Naive thymus-derived CD4-positive, alpha-beta T cell (primary cell): ENCODE data around the gene PRSS36. TPM values are rescaled to one million over a fixed set of nuclear protein-coding genes. Genes with fewer than 3 reads are reported as not detected.

Experiments used
- ATAC-seq: fragments of 150-1000 bp; cut with Tn5 transposase; 2 replicates; pipeline ENCODE4 v1.10.0; 2021; ENCODE audit warnings: mild to moderate bottlenecking, moderate library complexity
- CTCF ChIA-PET: fragments of 350-600 bp; sonication (Branson Sonifier 250); formaldehyde crosslinking; loops from one replicate; lab custom pipeline; 2021; ENCODE audit warnings: antibody characterized with exemption; lab: Charles Lee
- POLR2A ChIA-PET: fragments of 350-600 bp; sonication (Branson Sonifier 250); formaldehyde crosslinking; loops from one replicate; lab custom pipeline; 2021; ENCODE audit warnings: antibody characterized with exemption, inconsistent platforms; lab: Charles Lee
- DNase-seq, 9 donors: peaks; one replicate each; pipeline versions ENCODE4 v3.0.0 to v3.0.0-alpha.2; 2020 to 2022; ENCODE audit warnings: mixed read lengths in 1 of 9
- H3K27ac ChIP-seq: one replicate; pipeline ENCODE4 v1.7.0; 2013; ENCODE audit warnings: mild to moderate bottlenecking, low read depth, low read length, moderate library complexity
- H3K27me3 ChIP-seq, 2 donors: one replicate each; pipeline ENCODE4 v1.7.0; 2013; ENCODE audit warnings: low read length in 2 of 2, mild to moderate bottlenecking in 2 of 2, moderate library complexity in 2 of 2; ENCODE audit not compliant: control insufficient read depth in 2 of 2, insufficient read depth in 2 of 2
- H3K36me3 ChIP-seq, 3 experiments: 1 replicate in 2 of 3; 2 replicates in 1 of 3; pipeline ENCODE4 v1.7.0; 2013; ENCODE audit warnings: low read length in 3 of 3, mild to moderate bottlenecking in 3 of 3, moderate library complexity in 1 of 3; ENCODE audit not compliant: insufficient read depth in 3 of 3, control insufficient read depth in 2 of 3
- H3K4me1 ChIP-seq, 2 donors: one replicate each; pipeline ENCODE4 v1.7.0; 2013; ENCODE audit warnings: low read length in 2 of 2, mild to moderate bottlenecking in 2 of 2, moderate library complexity in 1 of 2; ENCODE audit not compliant: control insufficient read depth in 2 of 2, insufficient read depth in 2 of 2
- H3K4me3 ChIP-seq: 2 replicates; pipeline ENCODE4 v1.7.0; 2013; ENCODE audit warnings: mild to moderate bottlenecking, low read length
- H3K9me3 ChIP-seq, 3 experiments: 1 replicate in 2 of 3; 2 replicates in 1 of 3; pipeline ENCODE4 v1.7.0; 2013; ENCODE audit warnings: low read length in 3 of 3; ENCODE audit not compliant: control insufficient read depth in 2 of 3
- H3K27ac Mint-ChIP-seq, 9 donors: one replicate each; pipeline ENCODE4 v1.8.0; 2020 to 2022; ENCODE audit warnings: mixed read lengths in 9 of 9, mild to moderate bottlenecking in 8 of 9, moderate library complexity in 5 of 9, inconsistent platforms in 2 of 9
- H3K27me3 Mint-ChIP-seq, 5 donors: one replicate each; pipeline ENCODE4 v1.8.0; 2021 to 2022; ENCODE audit warnings: mixed read lengths in 5 of 5, mild to moderate bottlenecking in 1 of 5
- H3K36me3 Mint-ChIP-seq, 5 donors: one replicate each; pipeline ENCODE4 v1.8.0; 2020 to 2022; ENCODE audit warnings: mixed read lengths in 5 of 5, mild to moderate bottlenecking in 3 of 5, inconsistent platforms in 1 of 5
- H3K4me1 Mint-ChIP-seq, 7 donors: one replicate each; pipeline ENCODE4 v1.8.0; 2020 to 2022; ENCODE audit warnings: mixed read lengths in 7 of 7, mild to moderate bottlenecking in 3 of 7, inconsistent platforms in 1 of 7
- H3K4me3 Mint-ChIP-seq, 10 donors: one replicate each; pipeline ENCODE4 v1.8.0; 2020 to 2022; ENCODE audit warnings: mild to moderate bottlenecking in 10 of 10, mixed read lengths in 10 of 10, moderate library complexity in 6 of 10, inconsistent platforms in 2 of 10
- H3K9me3 Mint-ChIP-seq, 11 donors: one replicate each; pipeline ENCODE4 v1.8.0; 2020 to 2022; ENCODE audit warnings: mixed read lengths in 11 of 11, mild to moderate bottlenecking in 4 of 11, inconsistent platforms in 1 of 11, moderate library complexity in 1 of 11
- intact Hi-C, 2 donors: fragments of 100-400 bp; cut with micrococcal nuclease; formaldehyde crosslinking; loops; one replicate each; pipeline ENCODE4 v1.15.1; 2023
- polyA plus RNA-seq, 2 donors: library from polyadenylated mRNA; unstranded; fragments of 300-500 nt; fragmentation: Illumina TruSeq; gene quantifications; one replicate each; pipeline ENCODE4 v1.2.3, GENCODE V29; 2021
- total RNA-seq, 6 experiments: library from RNA in 5 of 6; stranded (reverse) in 5 of 6; gene quantifications; 1 replicate in 5 of 6; 2 replicates in 1 of 6; pipeline ENCODE4 v1.2.3 and lab custom pipeline; 2021 to 2026

PRSS36 gene
- total and polyA plus RNA-seq, 7 experiments from 2014 or later = 0.13 to 2.9 (median 1.2) TPM

- intact Hi-C loops = no loop called here
Measured at GRCh38 chr16:31128711-31129567, 20.9 kb downstream of the PRSS36 start.

GRCh38 chr16:31127182-31127581 is 22.7 kb downstream of the PRSS36 start:
- Mint-ChIP-seq H3K9me3 (no peaks in the 10 kb centered on the region), H3K27ac (peak overlapping the region in 1 of 9 donors; percentile 32), H3K4me3 (no peak overlapping the region), H3K27me3 (no peaks in the 10 kb centered on the region), H3K4me1 (peaks cover 3 to 22% (median 11%) of the 10 kb centered on the region in 7 donors), H3K36me3 (peaks cover 0 to 21% (median 6%) of the 10 kb centered on the region in 5 donors)
- ChIA-PET POLR2A (interaction anchor here (1.3 to 1.9 kb wide), 2 partner anchors 10 to 15 kb away, joined by 4 to 8 read pairs; partner anchors contain the start of gene KAT8), CTCF (no interaction called here)
- Histone ChIP-seq H3K27me3 (no peaks in the 10 kb centered on the region), H3K9me3 (no peaks in the 10 kb centered on the region), H3K36me3 (peaks cover 5 to 81% (median 16%) of the 10 kb centered on the region in 3 experiments), H3K27ac (no peak overlapping the region), H3K4me3 (no peak overlapping the region), H3K4me1 (no peaks in the 10 kb centered on the region)
- no peak for DNase-seq
- intact Hi-C loops = no loop called here
- no peak for ATAC-seq

More at GRCh38 chr16:31128711-31129567, 20.9 kb downstream of the PRSS36 start:
- Mint-ChIP-seq H3K36me3 (peaks cover 0 to 18% (median 4%) of the 10 kb centered on the region in 5 donors), H3K27ac (peak overlapping the region in 6 of 9 donors; percentile 12 to 85 (median 60)), H3K4me3 (peak overlapping the region in 3 of 10 donors; percentile 14 to 27 (median 18)), H3K9me3 (no peaks in the 10 kb centered on the region), H3K4me1 (peaks cover 3 to 22% (median 11%) of the 10 kb centered on the region in 7 donors), H3K27me3 (no peaks in the 10 kb centered on the region)
- peak; percentile 91 for ATAC-seq
- Histone ChIP-seq H3K9me3 (no peaks in the 10 kb centered on the region), H3K4me3 (no peak overlapping the region), H3K27ac (peak overlapping the region; percentile 58), H3K4me1 (no peaks in the 10 kb centered on the region), H3K36me3 (peaks cover 5 to 88% (median 13%) of the 10 kb centered on the region in 3 experiments), H3K27me3 (no peaks in the 10 kb centered on the region)
- ChIA-PET POLR2A (interaction anchor here (0.7 to 2.2 kb wide), 4 partner anchors 12 to 772 kb away, joined by 3 to 8 read pairs (median 5); partner anchors contain the start of genes FUS and KAT8), CTCF (interaction anchor here (1.4 kb wide), 1 partner anchor 15 kb away, joined by 3 read pairs; no protein-coding TSS in a partner anchor)
- DNase-seq = no peak

GRCh38 chr16:31125844-31126243 is 24.0 kb downstream of the PRSS36 start:
- DNase-seq = no peak
- peak overlapping the region in 4 of 9 donors; percentile 34 to 70 (median 58) for H3K27ac Mint-ChIP-seq
- ChIA-PET POLR2A (no interaction called here), CTCF (no interaction called here)
- peaks cover 9 to 81% (median 18%) of the 10 kb centered on the region in 3 experiments for H3K36me3 ChIP-seq
- no peak overlapping the region for H3K4me3 ChIP-seq
- H3K4me1 ChIP-seq = no peaks in the 10 kb centered on the region
- H3K9me3 ChIP-seq = no peaks in the 10 kb centered on the region
- intact Hi-C loops = no loop called here
- no peaks in the 10 kb centered on the region for H3K27me3 ChIP-seq
- no peak overlapping the region for H3K4me3 Mint-ChIP-seq
- H3K27me3 Mint-ChIP-seq = no peaks in the 10 kb centered on the region
- no peak overlapping the region for H3K27ac ChIP-seq
- H3K4me1 Mint-ChIP-seq = peaks cover 3 to 22% (median 13%) of the 10 kb centered on the region in 7 donors
- H3K36me3 Mint-ChIP-seq = peaks cover 0 to 27% (median 10%) of the 10 kb centered on the region in 5 donors
- no peaks in the 10 kb centered on the region for H3K9me3 Mint-ChIP-seq
- ATAC-seq = no peak

GRCh38 chr16:31120129-31120528 is 29.7 kb downstream of the PRSS36 start:
- Mint-ChIP-seq H3K36me3 (peaks cover 0 to 20% (median 13%) of the 10 kb centered on the region in 5 donors), H3K4me3 (no peak overlapping the region)
- H3K36me3 ChIP-seq = peaks cover 5 to 55% (median 9%) of the 10 kb centered on the region in 3 experiments

GRCh38 chr16:31118223-31119155 is 31.4 kb downstream of the PRSS36 start:
- ATAC-seq = no peak
- Histone ChIP-seq H3K27ac (peak overlapping the region; percentile 98), H3K9me3 (no peaks in the 10 kb centered on the region), H3K4me1 (peaks cover 7 to 15% of the 10 kb centered on the region in 2 donors), H3K27me3 (no peaks in the 10 kb centered on the region), H3K36me3 (peaks cover 5 to 41% (median 9%) of the 10 kb centered on the region in 3 experiments), H3K4me3 (peak overlapping the region; percentile 65)
- Mint-ChIP-seq H3K27me3 (no peaks in the 10 kb centered on the region), H3K4me3 (peak overlapping the region; percentile 86 to 95 (median 90)), H3K9me3 (peaks cover 0 to 4% (median 0%) of the 10 kb centered on the region in 11 donors), H3K27ac (peak overlapping the region; percentile 77 to 96 (median 89)), H3K36me3 (peaks cover 0 to 20% (median 10%) of the 10 kb centered on the region in 5 donors), H3K4me1 (peaks cover 12 to 32% (median 24%) of the 10 kb centered on the region in 7 donors)
- no peak for DNase-seq
- CTCF ChIA-PET = interaction anchor here (0.6 to 3.1 kb wide), 3 partner anchors 21 to 46 kb away, joined by 3 to 14 read pairs (median 5); no protein-coding TSS in a partner anchor
- POLR2A ChIA-PET = interaction anchor here (0.6 to 6.0 kb wide), 19 partner anchors 8 to 755 kb away, joined by 3 to 87 read pairs (median 5); partner anchors contain the start of genes ARMC5, BCKDK, FUS and ORAI3
- intact Hi-C loops = loop anchor here (2.0 to 5.0 kb wide), 3 partner anchors 14 to 214 kb away; partner anchors contain the start of gene PYCARD (in 1 of the 2)

More at GRCh38 chr16:31120129-31120528, 29.7 kb downstream of the PRSS36 start:
- DNase-seq (no peak), ATAC-seq (no peak)
- Histone ChIP-seq H3K4me3 (no peak overlapping the region), H3K27ac (no peak overlapping the region), H3K27me3 (no peaks in the 10 kb centered on the region), H3K9me3 (no peaks in the 10 kb centered on the region), H3K4me1 (peaks cover 7 to 15% of the 10 kb centered on the region in 2 donors)
- intact Hi-C loops = no loop called here
- Mint-ChIP-seq H3K9me3 (peaks cover 0 to 4% (median 0%) of the 10 kb centered on the region in 11 donors), H3K27ac (peak overlapping the region in 1 of 9 donors; percentile 65), H3K4me1 (peaks cover 12 to 32% (median 18%) of the 10 kb centered on the region in 7 donors), H3K27me3 (no peaks in the 10 kb centered on the region)
- POLR2A ChIA-PET = interaction anchor here (0.6 to 6.0 kb wide), 3 partner anchors 13 to 23 kb away, joined by 4 to 87 read pairs (median 5); no protein-coding TSS in a partner anchor
- CTCF ChIA-PET = interaction anchor here (1.0 kb wide), 1 partner anchor 57 kb away, joined by 4 read pairs; no protein-coding TSS in a partner anchor
